Spleen (tissue), 7 donors: ENCODE results near the gene CHD9.

ENCODE experiments used
- CTCF ChIP-seq, 11 experiments: fragments of 200-600 bp in 7 of 11; fragments of 450-650 bp in 4 of 11; sonication (generic) in 4 of 11; IDR thresholded peaks in 8 of 11; conservative IDR thresholded peaks in 3 of 11; 1 replicate in 7 of 11; 2 replicates in 4 of 11; pipeline versions ENCODE4 v1.4.0 to v1.8.0; 2016 to 2021; ENCODE audit warnings: antibody characterized with exemption in 11 of 11, inconsistent platforms in 4 of 11, mild to moderate bottlenecking in 1 of 11
- POLR2A ChIP-seq, 3 donors: fragments of 450-650 bp; IDR thresholded peaks; one replicate each; pipeline ENCODE4 v1.5.1; 2017; ENCODE audit warnings: antibody characterized with exemption in 3 of 3, mild to moderate bottlenecking in 1 of 3
- POLR2AphosphoS5 ChIP-seq, 3 donors: sonication (generic); formaldehyde crosslinking; IDR thresholded peaks; one replicate each; pipeline ENCODE4 v1.5.1; 2017; ENCODE audit warnings: antibody characterized with exemption in 3 of 3
- donor health status: DM: no; HTN: no; CAD: no; lungs with moderate emphysema.
- donor health status: DM: no; HTN: no; CAD: no.
- donor health status: DM: no; HTN: no; CAD: no.

DNA sequence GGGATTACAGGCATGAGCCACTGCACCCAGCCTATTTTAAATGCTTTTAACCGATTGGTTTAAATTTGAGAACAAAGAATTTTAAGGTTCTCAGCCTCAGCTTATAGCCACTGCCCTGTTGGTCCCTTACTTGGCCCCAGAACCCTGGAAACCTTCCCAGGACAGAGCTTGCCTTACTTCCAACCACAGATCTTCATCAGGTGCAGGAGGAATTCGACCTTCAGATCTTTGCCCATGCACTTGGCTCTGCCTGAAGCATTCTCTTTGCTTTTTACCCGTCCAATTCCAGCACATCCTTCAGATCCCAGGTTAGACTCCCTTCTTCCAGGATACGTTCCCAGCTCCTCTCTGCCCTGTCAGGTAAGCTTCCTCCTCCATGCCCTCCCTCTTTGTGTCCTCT is 27.7 kb downstream of the CHD9 start:
- TF ChIP-seq CTCF (IDR thresholded peaks at IDR 0.05 in 8 of 11, conservative IDR thresholded peaks at IDR 0.05 in 3 of 11) (no peak), POLR2A (IDR thresholded peaks at IDR 0.05) (no peak), POLR2AphosphoS5 (IDR thresholded peaks at IDR 0.05) (no peak)
